Measurements from ENCODE around the gene TCF4.

The TCF4 gene

DNA sequence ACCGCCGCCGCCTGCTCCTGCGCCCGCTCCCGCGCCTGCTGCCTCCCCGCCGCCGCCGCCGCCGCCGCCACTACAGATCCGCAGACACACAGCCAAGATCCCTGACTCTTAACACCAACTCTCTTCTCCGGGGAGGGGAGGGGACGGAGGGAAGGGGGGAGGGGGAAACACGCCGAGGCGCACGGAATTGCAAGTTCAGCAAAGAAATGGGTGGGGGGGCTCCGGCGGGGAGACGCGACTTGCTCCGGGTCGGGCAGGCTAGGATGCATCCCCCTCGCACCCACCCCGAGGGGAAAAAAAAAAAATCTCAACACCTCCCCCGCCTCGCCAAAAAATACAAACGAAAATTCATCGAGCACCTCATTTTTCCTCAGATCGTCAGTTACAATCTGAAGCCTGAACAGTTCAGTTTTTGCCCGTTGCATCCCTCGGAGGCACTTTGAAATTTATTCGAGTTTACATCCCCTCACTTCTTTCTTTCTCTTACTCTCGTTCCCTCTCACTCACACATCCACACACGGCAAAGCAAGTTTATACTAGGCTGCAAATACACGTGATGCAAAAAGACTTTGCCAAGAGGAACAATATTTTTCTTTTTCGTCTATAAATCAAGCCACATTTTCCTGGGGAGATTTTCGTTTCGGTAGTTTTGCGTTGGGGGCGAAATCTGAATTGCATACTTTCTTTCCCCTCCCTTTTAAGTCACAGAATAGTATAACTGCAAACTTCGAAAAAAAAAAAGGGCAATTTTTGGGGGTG is at the start of gene TCF4:
Gene TCF4, minus strand, starts transcription at position 82 of the 759 bp plus-strand sequence. CDS start 1,076 bp downstream, outside the sequence.
- FAIRE-seq = no peak

DNA sequence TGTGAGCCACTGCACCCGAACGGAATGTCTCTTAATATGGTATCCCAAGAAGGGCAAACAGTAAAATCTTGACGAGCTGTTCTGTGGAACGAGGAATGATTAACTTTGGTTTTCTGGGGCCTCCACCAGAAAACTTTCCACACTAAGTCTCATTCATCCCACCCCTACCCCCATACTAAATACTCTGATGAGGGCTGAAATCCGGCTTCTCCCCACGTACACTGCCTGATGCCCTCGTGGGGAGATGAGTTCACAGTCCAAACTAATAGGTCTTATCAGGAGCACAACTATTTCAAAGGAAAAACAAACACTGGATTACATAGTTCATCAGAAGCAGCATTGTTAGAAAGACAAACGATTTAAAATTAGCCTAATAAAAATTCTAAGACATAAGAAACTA is 49.2 kb upstream of the TCF4 start:
- FAIRE-seq = no peak

DNA sequence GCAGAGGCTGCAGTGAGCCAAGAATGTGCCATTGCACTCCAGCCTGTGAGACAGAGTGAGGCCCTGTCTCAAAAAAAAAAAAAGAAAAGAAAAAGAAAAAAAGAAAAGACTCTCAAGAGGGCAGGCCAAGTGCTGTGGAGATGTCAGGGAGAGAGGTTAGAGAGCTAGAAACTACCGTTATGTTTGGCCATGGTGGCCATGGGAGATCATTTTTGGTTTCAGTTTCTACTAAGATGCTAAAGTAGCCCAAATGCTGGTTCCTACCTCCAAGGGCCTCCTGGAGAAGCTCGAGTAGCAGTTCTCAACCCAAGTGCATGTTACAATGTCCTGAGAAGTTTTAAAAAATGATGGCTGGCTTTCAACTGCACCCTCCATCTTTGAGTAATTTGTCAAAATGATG is 47.4 kb upstream of the TCF4 start:
- FAIRE-seq = no peak

DNA sequence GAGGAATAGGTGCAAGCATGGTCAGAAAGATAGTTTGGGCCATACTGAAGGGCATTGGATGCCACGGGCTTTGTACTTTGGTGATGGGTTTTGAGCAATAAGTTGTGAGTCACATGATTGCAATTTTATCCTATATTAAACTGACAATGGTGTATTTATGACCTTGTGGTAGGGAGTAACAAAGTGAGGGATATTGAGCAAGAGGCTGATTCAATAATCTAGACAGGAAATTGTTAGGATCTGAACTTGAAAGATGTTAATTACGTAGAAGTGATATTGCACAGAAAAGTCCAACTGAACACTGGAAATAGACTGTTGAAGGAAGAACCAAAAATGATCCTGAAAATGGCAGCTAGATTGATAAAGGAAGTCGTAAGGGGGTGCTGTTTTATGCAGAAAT is 46.6 kb upstream of the TCF4 start:
- no peak for FAIRE-seq

DNA sequence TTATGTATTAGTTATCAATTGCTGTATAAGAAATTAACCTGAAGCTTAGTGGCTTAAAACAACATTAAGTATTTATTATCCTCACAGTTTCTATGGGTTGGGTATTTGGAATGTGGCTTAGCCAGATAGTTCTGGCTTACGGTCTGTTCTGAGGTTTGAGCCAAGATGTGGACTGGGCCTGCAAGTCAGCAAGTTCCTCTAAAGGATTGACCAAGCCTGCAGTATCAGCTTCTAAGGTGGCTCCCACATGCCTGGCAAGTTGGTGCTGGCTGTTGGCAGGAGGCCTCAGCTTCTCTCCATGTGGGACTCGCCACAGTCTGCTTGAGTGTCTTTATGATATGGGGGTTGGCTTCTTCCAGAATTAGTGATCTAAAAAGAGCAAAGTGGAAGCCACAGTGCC is 45.0 kb upstream of the TCF4 start:
- FAIRE-seq = no peak

DNA sequence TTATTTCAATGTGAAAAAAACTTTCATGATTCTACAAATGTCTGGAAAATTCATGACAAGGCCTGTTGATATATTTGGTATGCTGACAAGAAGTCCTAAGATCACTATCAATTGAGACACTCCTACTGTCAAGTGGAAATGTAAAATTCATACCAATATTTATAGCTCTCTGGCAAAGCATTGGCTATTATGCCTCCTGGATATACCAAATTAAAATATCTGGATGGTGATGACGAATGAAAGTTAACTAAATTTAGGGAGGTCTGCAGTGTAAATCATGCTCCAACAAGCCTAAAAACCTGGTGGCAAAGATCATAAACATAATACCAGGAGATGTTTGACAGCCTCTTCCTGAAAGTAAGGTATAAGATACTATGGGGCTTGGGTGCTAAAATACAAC is 41.1 kb upstream of the TCF4 start:
- FAIRE-seq = no peak

DNA sequence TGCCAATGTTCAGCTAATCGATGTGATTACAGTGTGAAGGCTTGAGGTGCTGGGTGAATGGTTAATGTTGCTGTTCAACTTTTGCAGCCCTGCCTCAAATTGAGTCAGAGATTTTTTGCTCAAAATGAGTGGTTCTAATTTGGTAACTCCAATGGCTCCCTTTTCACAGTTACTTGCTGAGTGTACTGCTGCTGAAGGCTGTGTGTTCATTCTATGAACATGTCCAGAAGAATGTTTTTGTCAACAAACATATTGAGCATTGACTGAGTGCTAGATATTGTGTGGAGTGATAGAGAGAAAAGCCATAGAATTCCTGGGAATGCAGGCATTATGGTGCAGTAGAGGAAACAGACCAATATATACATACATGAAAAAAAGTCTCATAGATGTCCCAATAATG is 39.0 kb upstream of the TCF4 start:
- no peak for FAIRE-seq

DNA sequence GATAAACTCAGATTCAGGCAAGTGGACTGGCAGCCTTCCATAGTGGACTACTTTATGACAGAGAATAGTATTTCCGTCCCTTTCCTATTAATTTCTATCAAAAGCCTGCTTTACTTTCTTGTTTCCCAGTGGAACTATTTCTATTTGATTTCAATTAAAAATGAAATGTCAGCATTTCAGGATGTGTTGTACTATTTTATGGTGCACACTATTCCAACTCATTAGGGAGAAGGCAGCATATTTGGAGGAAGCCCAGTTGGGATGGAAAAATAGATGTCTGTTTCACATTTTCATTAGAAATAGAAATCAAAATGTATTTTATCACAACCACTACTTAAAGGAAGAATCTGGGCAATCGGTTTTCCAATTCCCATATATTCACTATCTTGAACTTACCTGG is 37.9 kb upstream of the TCF4 start:
- no peak for FAIRE-seq

DNA sequence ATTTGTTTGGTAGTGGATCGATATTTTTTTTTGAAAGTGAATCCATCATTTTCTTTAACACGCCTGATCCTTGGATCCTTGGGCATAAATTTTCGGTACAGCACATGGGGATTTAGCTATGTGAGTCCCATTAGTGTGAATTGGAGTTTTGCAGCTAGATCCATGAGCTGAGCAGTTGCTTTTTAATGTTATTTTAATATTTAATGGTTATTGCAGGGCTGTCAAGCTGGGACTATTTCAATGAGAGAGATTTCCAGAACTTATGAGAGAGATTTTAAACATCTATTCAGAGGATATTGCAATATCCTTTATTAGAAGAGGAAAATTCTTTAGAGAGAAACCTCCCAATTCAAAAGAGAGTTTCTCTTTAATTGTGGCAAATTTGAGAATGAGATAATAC is 35.6 kb upstream of the TCF4 start:
- no peak for FAIRE-seq

DNA sequence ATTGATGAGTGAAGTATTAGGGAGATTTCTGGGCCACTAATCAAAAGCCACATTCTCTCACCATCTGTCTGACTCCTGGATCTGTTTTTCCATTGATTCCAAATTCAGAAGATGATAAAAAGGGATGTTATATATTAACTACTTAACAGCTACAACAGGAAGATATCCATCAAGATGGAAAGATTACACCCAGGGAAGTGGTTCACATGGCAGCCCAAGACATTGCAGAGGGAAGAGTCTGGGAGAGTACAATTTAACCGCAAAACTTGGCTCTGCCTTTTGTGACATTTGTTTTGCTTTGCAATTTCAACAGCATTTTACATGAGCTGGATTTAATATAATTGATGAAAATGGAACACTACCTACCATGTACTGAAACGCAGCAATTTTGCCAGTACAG is 22.5 kb upstream of the TCF4 start:
- FAIRE-seq = no peak

DNA sequence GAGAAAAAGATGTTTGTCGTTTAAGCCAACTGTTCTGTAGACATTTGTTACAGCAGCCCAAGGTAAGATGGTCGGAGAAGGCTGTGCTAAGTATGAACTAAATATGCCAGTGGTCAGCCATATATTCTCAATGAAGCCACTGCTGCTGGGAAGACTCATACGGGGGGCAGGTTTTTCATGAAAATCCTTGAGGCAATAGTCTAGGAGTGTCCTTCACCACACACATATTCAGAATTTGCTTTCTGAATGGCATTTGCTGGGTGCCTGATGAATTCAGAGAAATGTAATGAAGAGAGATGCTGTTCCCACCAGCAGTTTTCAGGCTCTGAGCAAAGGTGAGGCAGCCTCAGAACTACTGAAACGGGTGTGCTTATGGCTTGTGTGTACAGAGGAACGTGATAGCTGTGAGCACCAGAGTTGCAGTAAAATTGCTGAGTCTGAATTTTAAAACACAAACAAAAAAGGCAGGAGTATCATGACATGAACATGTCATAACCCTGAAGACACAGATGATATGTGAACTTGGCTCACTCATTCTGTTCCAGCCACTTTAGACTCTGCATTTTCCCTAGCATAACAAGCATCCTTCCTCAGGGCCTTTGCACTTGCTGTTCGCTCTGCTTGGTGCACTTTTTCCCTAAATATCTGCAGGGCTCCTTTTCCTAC is 21.3 kb upstream of the TCF4 start:
- FAIRE-seq = no peak

DNA sequence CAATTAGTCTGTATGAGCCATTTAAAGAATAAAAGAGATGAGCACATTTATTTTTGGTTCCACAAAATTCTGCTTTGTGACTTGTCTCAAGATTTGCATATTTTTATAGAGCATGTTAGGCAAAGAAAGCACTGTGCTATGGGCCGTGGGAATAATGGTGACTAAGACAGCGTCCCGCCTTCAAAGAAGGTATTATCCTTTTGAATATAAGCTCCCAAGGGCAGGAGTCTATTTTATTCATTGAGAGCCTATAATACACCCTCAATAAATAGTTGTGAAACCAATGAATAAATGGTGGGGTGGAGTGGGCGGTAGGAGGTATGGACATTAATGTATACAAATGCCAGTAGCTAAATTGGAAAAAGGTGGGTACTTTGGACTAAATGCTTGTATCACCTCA is 20.5 kb upstream of the TCF4 start:
- FAIRE-seq = no peak

DNA sequence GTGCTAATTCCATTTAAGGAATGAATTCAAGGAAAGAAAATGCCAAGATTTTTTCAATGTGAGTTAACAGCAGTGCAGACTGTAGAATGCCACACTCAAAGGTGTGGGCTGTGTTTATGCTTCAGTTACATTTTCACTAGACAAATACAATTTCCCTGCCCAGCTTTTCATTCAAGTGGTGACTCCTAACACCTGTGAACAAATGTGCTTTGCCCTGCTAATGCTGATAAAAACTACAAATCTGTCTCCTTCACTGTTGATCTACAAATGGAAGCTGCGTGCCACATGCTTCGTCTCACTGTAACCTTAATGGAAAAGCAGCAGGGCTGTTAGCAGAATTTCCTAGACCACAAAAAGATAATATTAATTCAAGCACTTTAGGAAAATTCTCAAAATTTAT is 19.8 kb upstream of the TCF4 start:
- no peak for FAIRE-seq

DNA sequence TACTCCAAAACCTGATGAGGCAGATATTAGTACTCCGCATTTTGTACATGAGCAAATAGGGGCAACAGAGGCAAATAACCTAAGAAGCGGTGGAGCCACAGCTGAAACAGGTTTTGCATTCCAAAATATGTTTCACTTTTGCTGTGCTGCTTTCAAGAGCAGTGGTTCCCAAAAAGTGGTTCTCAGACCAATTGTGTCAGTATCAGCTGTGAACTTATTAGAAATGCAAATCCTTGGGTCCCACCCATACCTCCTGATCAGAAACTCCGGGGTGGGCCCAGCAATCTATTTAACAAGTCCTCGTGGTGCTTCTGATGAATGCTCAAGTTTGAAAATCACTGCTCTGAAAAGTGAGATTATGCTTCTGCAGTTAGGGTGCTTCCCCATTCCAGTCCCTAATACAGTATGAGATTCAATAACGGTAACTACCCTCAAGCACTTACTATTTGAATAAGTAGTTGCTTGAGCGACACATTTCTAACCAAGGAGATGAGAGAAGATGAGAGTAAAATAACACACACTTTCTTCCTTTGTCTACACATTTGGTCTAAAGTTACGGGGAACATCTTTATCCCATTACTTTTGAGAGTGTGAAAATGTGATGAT is 17.8 kb upstream of the TCF4 start:
- no peak for FAIRE-seq

DNA sequence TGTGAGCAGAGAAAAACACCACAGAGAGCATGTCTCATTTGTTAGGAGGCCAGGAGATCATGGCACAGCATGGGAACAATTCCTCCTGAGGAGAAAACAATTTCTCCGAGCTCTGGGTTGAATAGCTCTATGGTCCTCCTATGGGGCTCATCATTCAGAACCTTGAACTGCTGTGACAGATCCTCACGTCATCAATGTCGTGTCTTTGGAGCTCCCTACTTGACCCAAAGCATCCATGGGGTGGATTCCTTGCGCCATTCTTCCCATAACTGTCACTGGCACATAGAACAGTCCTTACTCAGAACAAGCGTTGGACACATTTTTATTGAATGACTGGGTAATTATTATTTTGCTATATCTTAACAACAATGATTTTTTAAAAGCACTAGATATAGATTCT is 15.8 kb upstream of the TCF4 start:
- FAIRE-seq = no peak

DNA sequence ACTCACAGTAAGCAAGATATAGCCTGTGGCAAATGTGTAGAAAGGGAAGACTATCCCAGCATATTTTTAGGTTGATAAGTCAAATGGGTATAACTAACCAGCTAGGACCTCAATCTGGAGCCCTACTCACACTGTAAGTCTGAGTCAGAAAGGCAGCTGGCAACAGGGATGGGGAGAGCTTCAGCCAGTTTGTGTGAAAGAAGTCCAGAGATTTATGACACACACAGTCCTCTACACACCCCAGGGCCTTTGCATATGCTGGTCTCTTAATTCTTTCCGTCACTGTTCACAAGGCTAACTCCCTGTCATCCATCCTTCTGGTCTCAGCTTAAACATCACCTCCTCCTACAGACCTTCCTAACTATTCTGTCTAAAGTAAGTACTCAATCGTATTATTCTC is 5.9 kb upstream of the TCF4 start:
- no peak for FAIRE-seq

DNA sequence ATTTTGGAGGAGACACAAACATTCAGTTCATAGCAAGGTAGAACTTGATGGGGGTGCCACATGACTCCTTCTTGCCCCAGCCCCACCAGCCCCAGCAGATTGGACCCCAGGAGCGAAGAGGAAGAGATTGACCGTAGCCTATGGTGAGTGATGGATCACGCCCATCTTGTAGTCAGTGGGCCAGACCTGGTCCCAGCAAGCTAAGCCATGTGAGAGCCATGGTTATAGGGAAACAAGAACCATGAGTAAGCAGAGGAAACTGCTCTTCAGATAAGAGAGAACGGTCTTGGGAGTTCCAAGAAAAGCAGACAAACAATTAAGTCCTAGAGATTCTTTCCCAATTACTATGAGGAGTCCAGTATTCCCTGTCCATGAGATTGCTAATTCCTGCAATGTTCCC is 4.6 kb upstream of the TCF4 start:
- no peak for FAIRE-seq

DNA sequence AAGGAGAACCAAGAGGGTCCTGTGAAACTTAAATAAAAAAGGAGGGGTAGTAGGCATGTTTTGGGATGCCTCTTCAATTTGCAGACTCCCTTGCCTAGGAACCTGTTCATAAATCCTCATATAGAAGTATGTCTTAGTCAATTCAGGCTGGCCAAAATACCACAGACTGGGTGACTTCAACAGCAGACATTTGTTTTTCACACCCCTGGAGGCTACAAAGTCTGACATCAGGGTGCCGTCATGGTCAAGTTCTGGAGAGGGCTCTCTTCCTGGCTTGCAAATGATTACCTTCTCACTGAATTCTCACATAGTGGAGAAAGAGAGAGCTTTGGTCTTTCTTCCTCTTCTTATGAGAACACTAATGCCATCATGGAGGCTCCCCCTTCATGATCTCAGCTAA is 4.1 kb upstream of the TCF4 start:
- FAIRE-seq = no peak

DNA sequence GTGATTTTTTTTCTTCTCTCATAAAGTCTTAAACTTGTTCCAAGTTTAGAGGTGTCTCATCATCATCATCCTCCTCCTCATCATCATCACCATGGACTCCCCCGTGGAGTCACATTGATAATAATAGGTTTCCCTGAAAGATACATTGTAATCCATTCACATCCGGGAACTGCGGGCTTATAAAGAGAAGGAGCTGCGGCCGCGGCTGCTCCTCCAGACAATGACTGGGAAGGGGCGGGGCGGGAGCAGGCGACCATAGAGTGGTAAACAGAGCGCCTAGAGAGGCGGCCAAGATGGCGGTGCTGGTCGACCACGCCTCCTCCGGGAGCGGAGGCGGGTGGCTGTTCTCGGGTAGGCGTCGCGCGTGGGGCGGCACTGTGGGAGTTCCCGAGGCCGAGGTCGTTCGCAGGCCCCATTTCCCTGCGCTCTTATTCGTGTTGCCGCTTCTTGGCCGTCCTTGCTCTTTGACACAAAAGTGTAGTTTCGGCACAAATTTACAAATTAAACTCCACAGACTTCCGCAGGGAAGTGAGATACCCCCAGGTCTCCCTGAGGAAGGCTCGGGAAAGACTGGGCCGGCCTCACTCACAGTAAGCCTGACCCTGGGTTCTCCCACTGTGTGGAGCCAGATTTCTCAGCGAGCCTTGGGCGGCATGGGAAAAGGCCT is 1.8 kb upstream of the TCF4 start:
- FAIRE-seq = no peak

DNA sequence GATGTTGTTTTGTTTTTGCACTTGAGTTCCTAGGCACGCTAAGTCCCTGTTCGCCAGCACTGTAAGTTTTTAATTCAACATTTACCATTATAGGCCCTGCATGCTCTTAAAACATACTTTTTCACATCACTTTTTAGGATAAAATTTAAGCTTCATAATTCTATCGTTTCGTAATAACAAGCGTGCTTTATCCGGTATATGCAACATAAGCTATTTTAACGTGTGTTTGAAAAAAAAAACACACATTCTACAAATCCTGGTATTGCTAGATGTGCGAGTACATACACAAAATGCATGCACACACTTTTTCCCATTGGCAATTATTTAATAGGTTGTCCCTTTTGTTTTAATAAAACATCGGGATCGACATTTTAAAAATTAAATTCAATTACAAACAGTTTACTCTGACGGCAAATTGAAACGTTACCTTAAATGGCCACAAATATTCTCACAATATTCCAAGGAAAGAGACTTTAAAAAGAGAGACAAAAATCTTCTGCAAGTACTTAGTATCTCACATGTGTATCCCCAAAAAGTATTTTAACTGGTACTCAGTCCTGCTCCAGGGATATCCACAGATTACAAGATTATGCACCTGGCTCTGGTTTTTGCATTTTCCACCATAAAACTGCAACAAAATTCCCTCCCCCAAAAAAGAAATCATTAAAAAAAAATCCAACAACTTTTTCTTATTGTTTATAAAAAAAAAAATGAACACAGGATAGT is 1.0 kb upstream of the TCF4 start:
- FAIRE-seq = no peak

DNA sequence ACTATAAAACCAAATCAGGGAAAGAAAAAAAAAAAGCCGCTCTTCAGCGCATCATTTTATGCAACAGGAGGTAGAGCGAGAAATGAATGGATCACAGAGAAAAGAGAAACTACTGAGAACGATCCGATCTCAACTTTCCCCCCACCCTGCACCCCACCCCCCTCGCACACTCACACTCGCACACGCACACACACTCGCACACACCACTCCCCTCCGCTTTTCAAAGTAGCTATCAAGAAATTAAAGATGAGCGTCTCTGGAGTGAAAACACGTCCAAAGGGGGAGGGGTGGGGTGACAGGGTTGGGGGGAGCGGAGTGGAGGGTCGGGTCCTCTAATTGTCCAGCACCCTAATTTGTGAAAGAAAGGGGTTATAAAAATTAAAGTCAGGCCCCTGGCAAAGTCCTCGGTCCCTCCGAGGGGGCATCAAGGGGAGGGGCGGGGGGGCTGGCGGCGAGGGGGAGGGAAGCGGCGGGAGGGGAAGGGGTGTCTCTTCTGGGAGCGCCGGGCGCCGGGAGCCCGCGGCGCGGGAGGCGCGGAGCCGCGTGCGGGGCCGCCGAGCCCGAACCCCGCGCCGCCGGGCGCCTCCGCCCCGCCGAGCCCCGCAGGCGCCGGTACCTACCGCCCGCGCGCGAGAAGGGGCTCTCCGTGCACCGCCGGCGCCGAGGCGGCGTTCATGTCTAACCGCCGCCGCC is 428 bp downstream of the TCF4 start:
- FAIRE-seq = no peak

DNA sequence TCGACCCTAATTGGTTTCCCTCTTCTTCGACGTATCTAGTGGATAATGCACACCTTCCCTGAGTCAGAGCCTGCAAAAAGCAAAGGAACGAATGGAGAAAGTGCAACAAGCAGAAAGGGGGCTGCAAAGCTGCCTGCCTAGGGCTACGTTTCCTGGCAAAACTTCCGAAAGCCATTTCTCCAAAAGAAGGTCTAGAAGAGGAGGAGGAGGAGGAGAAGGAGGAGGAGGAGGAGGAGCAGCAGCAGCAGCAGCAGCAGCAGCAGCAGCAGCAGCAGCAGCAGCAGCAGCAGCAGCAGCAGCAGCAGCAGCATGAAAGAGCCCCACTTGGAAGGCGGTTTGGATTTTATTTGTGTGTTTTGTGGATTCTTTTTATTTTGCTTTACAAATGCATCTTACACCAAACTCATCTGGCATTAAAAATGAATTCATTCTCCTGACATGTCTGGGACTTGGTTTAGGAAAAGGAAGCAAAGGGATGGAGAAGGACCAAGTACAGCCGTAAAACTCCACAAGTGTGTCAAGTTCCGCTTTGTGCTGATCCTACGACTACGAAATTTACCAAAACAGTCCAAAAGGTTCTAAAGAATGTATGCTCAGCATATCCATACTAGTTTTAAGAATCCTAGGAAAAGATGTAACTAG is 2.0 kb downstream of the TCF4 start:
- no peak for FAIRE-seq

All from TTC549 (cell line).